IPS-18c (cell line): ENCODE measurements around the gene PARD3B.

Experiments
- H3K4me3 ChIP-seq: 2 replicates; pipeline ENCODE4 v1.7.0; 2013; ENCODE audit warnings: low read depth, mild to moderate bottlenecking, low read length, moderate library complexity; ENCODE audit not compliant: insufficient read depth
- H3K9me3 ChIP-seq: one replicate; pipeline ENCODE4 v1.6.1; 2013; ENCODE audit warnings: mild to moderate bottlenecking, low read length, moderate library complexity; ENCODE audit not compliant: control insufficient read depth, insufficient read depth

PARD3B gene

DNA sequence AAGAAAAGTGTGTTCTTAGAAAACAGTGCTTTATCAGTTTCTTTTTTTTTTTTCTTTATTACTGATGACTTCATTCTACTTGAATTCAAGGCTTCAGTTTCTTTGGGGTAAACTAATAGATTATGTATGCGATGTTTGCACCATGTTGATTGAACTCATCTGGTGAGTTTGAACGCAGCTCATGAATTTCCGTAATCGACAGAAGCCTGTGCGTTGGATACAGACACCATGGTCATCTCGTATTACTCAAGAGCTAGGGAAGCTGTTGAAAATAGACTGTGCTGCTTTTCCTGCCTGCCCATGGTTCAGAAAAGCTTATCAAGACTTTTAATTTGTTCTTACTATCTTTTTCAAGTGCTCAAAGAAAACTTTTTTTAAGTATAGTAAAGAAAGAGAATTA is 951.5 kb downstream of the PARD3B start:
- no peak overlapping the region for H3K4me3 ChIP-seq
- no peaks in the 10 kb centered on the region for H3K9me3 ChIP-seq

DNA sequence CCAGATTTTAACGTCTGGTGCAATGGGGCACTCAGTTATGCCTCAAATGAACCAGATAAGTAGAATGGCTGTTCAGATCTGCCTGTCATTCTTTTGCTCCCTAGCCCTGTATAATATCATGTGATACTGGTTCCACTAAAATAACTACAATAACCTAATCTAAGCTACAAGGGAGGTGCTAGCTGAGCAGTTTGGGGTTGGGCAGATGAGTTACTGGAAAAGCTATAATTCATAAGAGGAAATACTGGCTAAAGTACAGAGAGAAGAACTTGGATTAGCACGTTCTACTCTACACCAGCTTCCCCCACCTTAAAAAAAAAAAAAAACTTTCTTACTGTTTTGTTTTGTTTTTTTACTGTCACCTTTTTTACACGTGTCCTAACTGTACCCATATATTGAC is 953.7 kb downstream of the PARD3B start:
- H3K4me3 ChIP-seq: no peak overlapping the region
- no peaks in the 10 kb centered on the region for H3K9me3 ChIP-seq

DNA sequence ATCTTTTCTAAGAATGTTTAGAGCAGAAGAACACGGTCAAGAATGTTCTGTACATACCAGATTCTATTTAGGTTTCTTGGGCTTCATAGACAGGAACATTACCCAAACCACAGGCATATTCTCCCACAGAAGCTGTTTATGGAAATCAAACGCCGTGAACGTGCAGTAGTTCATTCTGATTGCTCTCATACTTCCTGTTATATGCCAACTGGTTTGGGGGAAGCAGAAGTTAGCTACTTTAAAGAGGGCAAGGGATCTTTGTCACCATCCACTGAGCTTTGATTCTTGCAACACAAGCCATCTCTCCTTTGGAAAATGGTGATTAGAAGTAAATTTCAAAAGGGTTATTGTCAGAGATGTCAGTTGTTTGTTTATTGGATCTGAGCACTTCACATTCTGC is 954.8 kb downstream of the PARD3B start:
- no peak overlapping the region for H3K4me3 ChIP-seq
- H3K9me3 ChIP-seq: no peaks in the 10 kb centered on the region

DNA sequence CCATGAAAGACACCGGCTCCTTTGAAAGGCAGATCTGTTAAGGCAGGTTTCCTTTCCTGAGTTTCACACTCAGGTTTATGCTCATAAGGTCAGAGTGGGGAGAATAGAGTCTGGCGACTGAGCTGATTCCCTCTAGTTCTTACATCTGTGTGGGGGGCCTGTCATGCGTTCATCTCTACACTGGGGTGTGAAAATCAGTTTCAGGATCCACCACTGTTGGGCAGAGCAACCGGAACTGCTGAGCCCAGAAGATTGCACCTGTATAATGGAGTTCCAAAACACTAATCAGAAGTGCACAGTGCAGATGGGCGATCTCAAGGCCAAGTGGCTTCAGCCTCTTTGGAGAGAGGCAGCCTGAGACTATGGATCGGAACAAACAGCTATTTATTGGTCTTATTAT is 955.7 kb downstream of the PARD3B start:
- H3K4me3 ChIP-seq: no peak overlapping the region

DNA sequence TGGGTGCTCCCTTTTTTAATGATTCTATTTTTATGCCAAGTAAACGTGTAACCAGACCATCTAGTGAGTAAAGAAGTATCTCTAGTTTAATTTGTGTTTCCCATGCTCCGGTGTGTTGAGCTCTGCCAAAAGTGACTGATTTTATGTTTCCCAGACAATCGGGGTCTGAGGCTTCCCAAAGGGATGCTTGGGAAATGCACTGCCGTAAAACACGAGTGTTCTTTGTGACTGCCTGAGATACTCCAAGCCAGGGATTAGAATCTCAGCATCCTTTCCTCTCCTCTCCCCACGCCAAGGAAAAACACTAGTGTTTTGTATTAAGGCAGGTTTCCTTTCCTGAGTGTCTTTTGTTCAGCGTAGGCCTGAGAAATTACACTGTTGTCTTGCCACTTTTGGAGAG is 956.6 kb downstream of the PARD3B start:
- H3K9me3 ChIP-seq: no peaks in the 10 kb centered on the region
- H3K4me3 ChIP-seq: no peak overlapping the region

More for the DNA sequence above, 955.7 kb downstream of the PARD3B start:
- no peaks in the 10 kb centered on the region for H3K9me3 ChIP-seq

DNA sequence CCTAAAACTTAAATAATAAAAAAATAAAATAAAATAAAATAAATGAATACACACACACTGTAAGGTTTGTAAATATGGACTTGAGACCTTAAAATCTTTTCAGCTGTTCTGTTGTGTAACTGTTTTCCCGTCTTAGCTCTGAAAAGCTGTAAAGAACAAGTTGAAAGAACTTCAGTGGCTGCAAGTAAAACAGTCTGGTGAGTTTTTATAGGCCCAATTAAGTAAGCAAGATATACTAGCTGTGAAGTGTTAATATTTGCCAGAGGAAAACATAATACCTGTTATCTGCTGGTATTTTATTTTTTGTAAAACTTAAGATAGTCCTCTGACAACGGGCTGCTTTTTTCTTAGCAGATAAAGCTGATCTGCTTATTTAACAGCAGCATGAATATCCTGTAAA is 960.1 kb downstream of the PARD3B start:
- no peak overlapping the region for H3K4me3 ChIP-seq
- no peaks in the 10 kb centered on the region for H3K9me3 ChIP-seq

DNA sequence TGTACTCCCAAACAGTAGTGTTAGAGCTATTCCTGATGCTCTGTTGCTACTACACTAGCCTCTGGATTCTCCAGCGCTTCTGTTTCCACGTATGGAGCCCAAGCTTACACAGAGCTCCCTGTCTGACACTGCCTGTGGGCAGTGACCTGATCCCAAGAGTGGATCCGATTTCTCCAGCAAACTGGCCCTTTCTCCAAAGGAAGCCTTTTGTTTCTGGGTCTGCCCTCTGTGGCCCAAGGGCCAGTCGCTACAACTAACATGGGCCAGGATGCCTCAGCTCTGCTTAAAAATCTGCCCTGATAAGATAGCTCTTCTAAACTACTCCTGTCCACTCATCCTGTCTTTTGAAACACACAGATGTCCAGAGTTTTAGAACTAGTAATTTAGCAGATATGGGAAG is 964.4 kb downstream of the PARD3B start:
- H3K4me3 ChIP-seq: no peak overlapping the region
- no peaks in the 10 kb centered on the region for H3K9me3 ChIP-seq

DNA sequence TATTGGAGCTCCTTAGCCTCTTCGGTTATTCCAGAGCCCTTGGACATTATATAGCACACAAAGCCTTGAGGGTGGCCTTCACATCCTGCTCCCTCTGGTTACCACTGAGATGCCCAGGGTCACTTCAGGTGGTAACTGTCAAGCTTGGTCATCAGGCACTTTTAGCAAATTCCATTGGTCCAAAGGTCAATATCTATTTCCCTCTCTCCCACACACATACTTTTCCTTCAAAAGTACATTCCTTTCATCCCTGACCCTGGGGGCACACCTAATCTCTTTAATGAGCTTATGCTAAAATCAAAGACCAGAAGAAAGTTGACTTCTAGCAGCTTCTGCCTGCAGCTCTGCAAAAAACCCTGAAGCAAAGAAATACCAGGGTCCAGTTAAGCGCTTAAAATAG is 965.1 kb downstream of the PARD3B start:
- Histone ChIP-seq H3K9me3 (no peaks in the 10 kb centered on the region), H3K4me3 (no peak overlapping the region)

DNA sequence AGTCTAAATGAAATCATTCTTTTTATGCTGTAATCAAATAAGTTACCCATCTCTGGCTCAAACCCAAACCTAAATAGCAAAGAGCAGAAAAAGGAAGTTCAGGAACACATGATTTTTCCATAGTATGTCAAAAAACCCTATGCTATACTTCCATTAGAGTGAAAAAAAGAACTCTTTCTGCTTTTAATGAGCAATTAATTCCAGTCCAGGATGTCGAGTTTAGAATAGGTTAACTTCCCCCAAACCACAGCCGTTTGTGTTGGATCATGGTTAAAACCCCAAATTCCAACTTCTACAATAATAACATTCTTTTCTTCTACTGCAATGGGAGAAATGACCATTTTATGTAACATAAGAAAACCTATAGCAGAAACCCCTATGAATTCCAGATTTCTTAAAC is 965.9 kb downstream of the PARD3B start:
- H3K9me3 ChIP-seq: no peaks in the 10 kb centered on the region
- no peak overlapping the region for H3K4me3 ChIP-seq

DNA sequence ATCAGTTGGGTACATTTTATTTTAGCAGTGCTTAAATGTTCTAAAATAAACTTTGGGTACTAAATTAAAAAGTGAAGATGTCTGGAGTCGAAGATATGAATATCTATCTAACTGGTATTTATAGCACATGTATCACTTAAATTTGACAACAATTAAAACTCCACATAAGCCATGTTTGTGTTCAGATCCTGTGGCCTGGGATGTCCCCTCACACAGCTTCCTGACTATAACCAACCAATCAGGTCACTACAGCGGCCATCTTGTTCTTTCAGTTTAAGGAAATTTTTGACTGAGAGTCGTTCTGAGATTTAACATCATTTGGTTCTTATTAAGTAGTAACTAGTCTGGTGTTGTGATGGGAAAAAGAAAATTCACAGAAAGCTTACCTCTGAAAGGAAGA is 966.4 kb downstream of the PARD3B start:
- no peaks in the 10 kb centered on the region for H3K9me3 ChIP-seq
- no peak overlapping the region for H3K4me3 ChIP-seq

DNA sequence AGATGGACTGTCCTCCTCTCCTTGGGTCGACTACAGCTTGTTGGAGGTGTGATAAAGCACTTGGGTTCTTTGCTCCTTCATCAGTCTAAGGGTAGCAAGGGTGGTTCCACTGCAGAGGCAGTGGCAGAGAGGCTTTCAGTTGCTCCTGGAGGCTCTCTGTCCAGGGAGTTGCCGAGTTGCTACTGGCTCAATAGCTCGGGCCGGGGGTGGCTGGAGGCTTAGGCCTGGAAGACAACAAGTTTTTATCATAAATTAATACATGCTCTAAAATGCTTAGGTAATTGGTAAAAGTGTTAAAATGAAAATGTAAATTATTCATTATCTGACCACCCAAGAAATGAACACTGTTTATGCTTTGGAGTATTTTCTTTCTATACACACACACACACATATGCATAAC is 975.0 kb downstream of the PARD3B start:
- Histone ChIP-seq H3K9me3 (no peaks in the 10 kb centered on the region), H3K4me3 (no peak overlapping the region)

DNA sequence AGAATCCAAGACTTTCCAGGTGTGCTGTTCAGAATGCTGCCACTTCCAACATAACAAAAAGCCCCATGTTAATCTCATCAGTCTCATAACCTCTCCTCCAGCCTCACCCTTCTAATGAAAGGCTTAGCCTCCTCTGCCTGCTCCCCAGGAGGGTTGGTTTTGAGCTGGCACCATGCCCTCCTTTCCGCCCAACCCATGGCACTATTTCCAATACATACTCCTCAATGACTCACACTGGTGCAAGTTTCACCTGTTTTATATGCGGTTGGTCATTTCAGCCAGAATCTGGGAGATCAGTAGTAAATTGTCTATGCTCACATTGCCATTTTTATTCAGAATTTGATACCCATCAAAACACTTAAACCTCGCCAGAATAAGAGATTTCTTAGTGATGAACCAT is 979.4 kb downstream of the PARD3B start:
- Histone ChIP-seq H3K9me3 (no peaks in the 10 kb centered on the region), H3K4me3 (no peak overlapping the region)

DNA sequence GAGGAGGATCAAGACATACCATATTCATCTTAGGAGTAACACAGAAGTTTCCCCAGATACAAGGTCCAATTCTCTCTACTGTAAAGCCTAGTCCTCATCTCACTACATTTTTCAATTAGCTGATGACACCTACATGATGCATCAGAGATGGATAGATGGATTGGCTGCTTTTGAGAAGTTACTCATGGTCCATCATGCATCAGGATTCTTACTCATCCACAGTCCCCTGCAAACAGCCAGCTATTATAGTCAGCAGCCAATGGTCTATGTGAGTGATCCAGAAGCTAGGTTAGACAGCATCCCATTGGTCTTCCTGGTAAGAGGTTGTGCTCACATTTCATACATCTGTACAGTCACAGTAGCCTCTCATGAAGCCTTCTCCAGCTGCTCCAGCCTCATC is 982.5 kb downstream of the PARD3B start:
- no peaks in the 10 kb centered on the region for H3K9me3 ChIP-seq
- H3K4me3 ChIP-seq: no peak overlapping the region

DNA sequence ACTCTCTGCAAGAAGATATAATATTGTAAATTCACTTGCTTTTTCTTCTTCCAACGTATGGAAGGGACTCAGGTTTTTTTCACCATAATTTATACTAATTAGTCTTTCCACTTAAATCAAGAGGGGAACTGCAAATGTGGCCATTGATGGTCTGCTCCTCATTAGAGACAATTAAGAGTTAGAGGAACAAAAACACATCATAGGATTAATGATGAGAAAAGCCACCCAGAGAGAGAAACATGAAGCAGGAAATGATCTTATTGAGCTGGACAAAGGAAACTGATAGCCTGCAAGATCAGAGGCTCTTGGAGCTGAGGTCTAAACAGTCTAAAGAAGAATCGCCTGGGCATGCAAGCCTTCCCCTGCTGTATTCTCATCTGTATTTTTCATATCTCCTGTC is 985.8 kb downstream of the PARD3B start:
- Histone ChIP-seq H3K9me3 (no peaks in the 10 kb centered on the region), H3K4me3 (no peak overlapping the region)

DNA sequence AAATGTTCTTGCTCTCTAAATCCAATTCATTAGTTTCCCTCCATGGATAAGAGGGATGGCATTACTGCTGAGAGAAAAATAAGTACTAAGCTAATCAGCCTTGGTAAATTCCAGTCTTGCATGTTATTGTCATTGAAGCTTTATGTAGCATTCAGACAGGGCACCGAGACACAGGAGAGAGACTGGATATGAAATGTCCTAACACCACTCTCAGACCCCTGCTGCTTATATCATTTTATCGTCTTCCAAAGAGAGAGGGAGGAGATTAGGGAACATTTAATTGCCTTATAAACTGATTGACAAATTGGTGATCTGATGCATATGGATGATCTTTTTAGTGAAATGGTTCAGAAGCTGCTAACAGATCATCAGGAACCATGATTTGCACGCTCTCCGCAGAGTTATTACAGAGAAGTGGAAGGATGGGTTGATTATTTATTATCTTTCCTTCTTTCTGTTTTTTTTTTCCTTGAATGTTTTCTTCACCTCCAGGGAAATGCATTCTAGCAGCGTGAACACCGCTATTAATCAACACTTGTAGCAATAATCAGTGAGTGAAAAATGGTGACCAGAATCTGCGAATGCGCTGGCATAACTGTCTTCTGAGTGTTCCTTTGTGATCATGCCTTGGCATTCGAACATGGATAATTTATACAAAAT is 986.3 kb downstream of the PARD3B start:
- no peaks in the 10 kb centered on the region for H3K9me3 ChIP-seq
- H3K4me3 ChIP-seq: no peak overlapping the region

DNA sequence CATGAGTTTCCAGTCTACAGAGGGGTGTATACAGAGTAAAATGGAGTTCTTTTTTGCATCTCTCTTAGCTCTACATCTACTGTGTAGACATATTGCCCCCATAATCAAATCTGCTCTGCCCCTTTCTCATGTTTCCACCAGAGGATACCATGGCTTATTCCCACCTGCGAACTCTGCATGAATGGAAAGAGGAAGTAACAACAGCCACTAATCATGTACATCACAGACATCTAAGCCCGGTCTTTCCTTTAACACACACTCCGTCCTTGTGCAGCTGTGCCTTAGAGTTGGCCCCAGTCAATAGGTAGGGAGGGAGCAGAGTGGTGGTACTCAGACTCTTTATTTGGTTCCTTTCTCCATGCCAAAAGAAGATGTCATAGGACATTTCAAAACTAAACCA is 989.7 kb downstream of the PARD3B start:
- no peak overlapping the region for H3K4me3 ChIP-seq
- H3K9me3 ChIP-seq: no peaks in the 10 kb centered on the region

DNA sequence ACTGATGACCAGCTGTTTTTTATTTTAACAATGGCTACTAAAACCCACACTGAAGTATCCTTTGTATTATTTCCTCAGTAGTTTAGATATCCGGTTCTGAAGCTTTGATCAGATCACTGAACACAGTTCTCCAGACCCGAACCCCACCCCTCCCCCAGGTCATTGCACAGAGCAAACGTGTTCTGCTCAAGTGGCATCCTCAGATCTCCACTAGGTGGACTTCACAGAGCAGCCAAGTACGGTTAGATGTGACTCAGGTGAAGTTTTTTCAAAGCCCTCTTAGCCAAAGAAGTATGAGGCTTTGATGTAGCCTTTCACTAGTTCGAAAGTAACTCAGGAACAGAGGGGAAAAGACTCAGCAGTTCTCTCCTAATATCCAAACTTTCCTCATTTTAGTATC is 994.3 kb downstream of the PARD3B start:
- Histone ChIP-seq H3K9me3 (no peaks in the 10 kb centered on the region), H3K4me3 (no peak overlapping the region)

DNA sequence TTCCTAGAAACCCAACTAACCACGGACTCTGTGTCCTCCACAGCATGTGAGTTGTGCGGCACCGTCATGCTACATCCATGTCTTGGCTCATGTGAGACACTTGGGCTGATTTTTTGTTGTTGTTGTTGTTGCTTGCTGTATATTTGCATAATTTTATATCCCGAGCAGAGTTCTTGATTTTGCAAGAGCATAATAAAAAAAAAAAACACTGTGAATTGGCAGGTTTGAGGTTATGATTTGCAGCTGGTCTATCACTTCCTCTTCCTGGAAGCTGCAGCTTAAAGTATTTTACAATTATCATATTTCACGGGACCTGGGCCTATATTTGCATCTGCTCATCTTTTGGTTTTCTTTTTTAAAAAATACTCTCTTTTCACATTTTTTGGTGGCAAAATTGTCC is 994.8 kb downstream of the PARD3B start:
- H3K4me3 ChIP-seq: no peak overlapping the region
- H3K9me3 ChIP-seq: no peaks in the 10 kb centered on the region

DNA sequence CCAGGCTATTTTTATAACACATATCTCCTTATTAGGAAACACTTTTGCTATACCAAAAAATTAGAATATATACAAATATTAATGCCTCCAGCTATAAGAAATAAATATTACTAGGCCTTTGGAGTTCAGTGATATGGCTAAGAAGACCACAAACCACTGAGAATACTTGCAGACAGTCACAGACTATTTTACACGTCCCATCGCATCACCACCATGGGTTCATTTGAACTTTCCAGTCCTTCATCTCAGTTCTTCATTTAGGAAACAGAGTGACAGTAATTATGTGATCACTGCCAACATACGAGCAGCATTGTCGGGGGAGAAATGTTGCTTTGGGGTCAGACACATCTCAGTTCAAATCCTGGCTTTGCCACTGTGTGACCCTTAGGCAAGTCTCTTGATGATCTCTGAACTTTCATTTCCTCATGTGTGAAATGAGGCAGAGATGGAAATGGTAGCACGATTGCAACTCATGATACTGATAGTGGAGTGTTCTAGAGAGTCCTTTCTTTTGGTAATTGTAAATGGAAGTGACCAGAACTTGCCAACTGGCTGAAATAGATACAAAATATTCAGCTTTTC is 998.1 kb downstream of the PARD3B start:
- H3K9me3 ChIP-seq: no peaks in the 10 kb centered on the region
- no peak overlapping the region for H3K4me3 ChIP-seq
